NCI-H1105 treated with DMSO at 0.1 percent for 48 hours (cell line): ENCODE measurements around the gene ITPK1.
"Not testable (repeated sequence)": the region's sequence is repeated elsewhere in the genome, so short reads cannot be mapped to it uniquely, and the experiment has no call there.

Source experiments
- DNase-seq: peaks from one replicate; lab custom pipeline; 2025; lab: John Stamatoyannopoulos, UW

ITPK1 gene

GRCh38 chr14:93131257-93131820 is 15.6 kb upstream of the ITPK1 start:
- DNase-seq = not testable (repeated sequence)

- no peak for DNase-seq
Observed at GRCh38 chr14:93128725-93129459, 13.2 kb upstream of the ITPK1 start.

GRCh38 chr14:93126111-93126510 is 10.4 kb upstream of the ITPK1 start:
- DNase-seq = no peak

GRCh38 chr14:93122826-93123225 is 7.1 kb upstream of the ITPK1 start:
- DNase-seq = no peak

GRCh38 chr14:93121030-93121834 is 5.5 kb upstream of the ITPK1 start:
- no peak for DNase-seq

GRCh38 chr14:93120517-93120916 is 4.8 kb upstream of the ITPK1 start:
- DNase-seq = no peak

- DNase-seq = no peak
Observed at GRCh38 chr14:93116676-93117200, 1.0 kb upstream of the ITPK1 start.

- DNase-seq = peak; percentile 87
Observed at GRCh38 chr14:93115069-93115820, 480 bp downstream of the ITPK1 start.

- DNase-seq = no peak
Observed at GRCh38 chr14:93114713-93115068, 1.0 kb downstream of the ITPK1 start.

- no peak for DNase-seq
Observed at GRCh38 chr14:93114068-93114710, 1.5 kb downstream of the ITPK1 start.

- DNase-seq = no peak
Observed at GRCh38 chr14:93113678-93114067, 2.1 kb downstream of the ITPK1 start.

GRCh38 chr14:93112891-93113677 is 2.6 kb downstream of the ITPK1 start:
- peak; percentile 65 for DNase-seq

- not testable (repeated sequence) for DNase-seq
Observed at GRCh38 chr14:93111541-93111940, 4.2 kb downstream of the ITPK1 start.

GRCh38 chr14:93110856-93111419 is 4.8 kb downstream of the ITPK1 start:
- no peak for DNase-seq

- DNase-seq = no peak
Observed at GRCh38 chr14:93109572-93110481, 5.9 kb downstream of the ITPK1 start.

GRCh38 chr14:93108105-93108504 is 7.6 kb downstream of the ITPK1 start:
- DNase-seq = no peak

GRCh38 chr14:93107453-93107852 is 8.3 kb downstream of the ITPK1 start:
- DNase-seq = no peak

GRCh38 chr14:93106541-93107156 is 9.1 kb downstream of the ITPK1 start:
- DNase-seq = no peak

- DNase-seq = not testable (repeated sequence)
Observed at GRCh38 chr14:93105856-93106255, 9.9 kb downstream of the ITPK1 start.
